GM12865 (cell line): ENCODE results near the gene ESF1.
A peak's percentile ranks its signal among the peaks of the same experiment; 100 is the strongest.

Source experiments
- DNase-seq: peaks from one replicate; pipeline ENCODE4 v3.0.0; 2010; ENCODE audit warnings: low read depth
- H3K4me3 ChIP-seq: 2 replicates; pipeline ENCODE4 v1.5.1; 2011; ENCODE audit warnings: mild to moderate bottlenecking, low read depth, low read length, control low read depth
- TF ChIP-seq, protein P1 (sequence below): IDR thresholded peaks from 2 replicates; pipeline ENCODE4 v1.5.1; 2011; ENCODE audit warnings: low read length, control low read depth, low read depth, inconsistent platforms; ENCODE audit not compliant: insufficient read depth; ENCODE audit errors: missing control alignments

The ESF1 gene

DNA sequence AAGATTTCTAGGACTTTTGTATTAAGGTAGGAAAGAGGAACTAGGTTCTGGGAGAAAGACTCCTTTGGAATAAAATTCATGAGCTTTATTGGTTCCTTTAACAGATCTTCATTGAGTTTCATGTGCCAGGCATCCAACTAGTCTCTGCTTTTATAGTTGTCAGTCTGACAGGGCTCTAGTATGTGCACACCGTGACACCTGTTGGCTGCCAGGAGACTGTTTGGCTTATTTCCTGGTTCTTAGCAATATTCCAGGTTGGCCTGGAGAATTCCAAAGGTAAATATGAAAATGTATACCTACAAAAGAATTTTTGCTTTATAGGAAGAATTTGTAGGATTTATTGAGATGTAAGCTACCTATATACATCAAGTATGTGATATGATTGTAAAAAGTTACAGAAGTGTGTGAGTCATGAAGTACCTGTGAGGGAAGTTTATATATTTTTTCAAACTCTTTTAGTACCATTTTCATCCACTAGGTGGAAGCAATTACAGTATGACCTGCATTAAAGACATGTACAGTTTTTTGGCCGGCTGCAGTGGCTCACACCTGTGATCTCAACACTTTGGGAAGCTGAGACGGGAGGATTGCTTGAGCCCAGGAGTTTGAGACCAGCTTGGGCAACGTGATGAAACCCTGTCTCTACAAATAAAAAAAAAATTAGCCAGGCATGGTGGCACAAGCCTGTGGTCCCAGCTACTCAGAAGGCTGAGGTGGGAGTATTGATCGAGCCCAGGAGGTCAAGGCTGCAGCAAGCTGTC lies 35.3 kb upstream of the ESF1 start:
- DNase-seq, result peak; percentile 63
- H3K4me3 ChIP-seq, result no peak overlapping the region
- TF ChIP-seq, protein P1, sequence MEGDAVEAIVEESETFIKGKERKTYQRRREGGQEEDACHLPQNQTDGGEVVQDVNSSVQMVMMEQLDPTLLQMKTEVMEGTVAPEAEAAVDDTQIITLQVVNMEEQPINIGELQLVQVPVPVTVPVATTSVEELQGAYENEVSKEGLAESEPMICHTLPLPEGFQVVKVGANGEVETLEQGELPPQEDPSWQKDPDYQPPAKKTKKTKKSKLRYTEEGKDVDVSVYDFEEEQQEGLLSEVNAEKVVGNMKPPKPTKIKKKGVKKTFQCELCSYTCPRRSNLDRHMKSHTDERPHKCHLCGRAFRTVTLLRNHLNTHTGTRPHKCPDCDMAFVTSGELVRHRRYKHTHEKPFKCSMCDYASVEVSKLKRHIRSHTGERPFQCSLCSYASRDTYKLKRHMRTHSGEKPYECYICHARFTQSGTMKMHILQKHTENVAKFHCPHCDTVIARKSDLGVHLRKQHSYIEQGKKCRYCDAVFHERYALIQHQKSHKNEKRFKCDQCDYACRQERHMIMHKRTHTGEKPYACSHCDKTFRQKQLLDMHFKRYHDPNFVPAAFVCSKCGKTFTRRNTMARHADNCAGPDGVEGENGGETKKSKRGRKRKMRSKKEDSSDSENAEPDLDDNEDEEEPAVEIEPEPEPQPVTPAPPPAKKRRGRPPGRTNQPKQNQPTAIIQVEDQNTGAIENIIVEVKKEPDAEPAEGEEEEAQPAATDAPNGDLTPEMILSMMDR, result peak; percentile 48

DNA sequence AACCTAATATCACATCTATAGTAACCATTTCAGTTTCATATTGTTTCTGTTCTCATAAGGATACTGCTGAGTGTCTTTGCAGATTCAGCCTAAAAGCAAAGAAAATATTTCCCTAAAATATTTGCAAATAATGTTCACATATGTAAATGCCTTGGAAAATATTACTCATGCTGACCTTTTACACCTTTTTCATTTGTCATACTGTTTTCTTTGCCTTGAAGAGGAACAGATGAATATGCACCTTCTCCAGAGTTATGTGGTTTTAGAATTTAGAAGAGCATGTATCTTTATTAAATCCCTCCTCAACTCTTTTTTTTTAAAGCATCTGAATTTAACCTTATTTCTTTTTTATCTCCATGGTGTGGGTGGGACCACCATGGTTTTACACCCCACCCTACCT lies 32.6 kb upstream of the ESF1 start:
- H3K4me3 ChIP-seq, result no peak overlapping the region
- DNase-seq, result no peak
- TF ChIP-seq, protein P1, result no peak

DNA sequence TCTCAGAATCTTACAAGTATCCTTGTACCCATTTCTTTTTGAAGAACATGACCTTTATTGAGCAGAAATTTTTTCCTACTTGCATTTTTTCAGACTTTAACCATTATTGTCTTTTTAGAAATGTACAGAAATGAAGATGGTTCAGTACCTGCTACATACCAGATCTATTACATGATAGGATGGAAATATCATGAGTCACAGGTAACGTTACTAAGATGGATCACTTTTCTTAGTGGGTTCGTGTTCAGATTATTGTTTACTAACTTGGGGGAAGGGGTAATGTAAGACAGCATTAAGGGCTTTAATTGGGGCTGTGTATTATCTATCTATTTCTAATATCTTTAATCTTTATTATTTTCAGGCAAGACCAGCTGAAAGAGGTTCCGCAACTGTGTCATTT lies 32.0 kb upstream of the ESF1 start:
- TF ChIP-seq, protein P1, result no peak
- DNase-seq, result no peak
- H3K4me3 ChIP-seq, result no peak overlapping the region

DNA sequence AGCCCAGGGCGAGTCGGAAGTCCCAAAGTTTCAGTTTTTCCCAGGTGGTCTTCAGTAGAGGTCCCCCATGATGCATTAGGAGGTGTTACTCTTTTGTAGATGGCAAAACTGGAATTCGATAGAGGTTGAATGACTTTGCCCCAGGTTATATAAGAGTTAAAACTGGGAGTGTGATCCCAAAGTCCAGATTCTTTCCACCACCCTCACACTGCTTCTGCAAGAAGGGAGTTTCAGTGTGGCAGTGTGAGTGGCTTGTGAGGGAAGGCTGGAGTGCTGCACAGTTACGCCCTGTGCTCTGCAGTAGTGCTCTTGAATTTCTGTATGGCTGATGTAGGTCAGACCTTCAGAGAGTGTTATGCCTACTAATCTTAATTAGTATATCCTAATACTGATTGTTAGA lies 30.0 kb upstream of the ESF1 start:
- TF ChIP-seq, protein P1, result no peak
- no peak overlapping the region for H3K4me3 ChIP-seq
- DNase-seq, result no peak

DNA sequence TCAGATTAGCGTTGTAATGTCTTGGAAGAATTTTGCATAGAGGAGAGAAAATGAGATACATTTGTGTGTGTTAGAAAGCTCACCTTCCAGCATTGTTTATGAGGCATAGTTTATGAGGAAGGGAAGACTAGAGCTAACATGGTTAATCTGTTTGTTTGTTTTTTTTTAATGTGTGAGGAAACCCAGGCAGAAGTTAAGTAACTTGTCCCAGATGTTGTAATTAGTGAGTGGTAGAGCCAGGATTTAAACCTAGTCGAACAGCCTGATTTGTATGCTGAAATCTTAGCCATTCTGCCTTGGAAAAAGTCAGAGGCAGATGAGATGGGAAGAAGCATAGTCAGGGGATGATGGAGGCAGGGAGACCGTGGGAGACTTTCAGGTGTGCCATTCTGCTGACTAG lies 29.2 kb upstream of the ESF1 start:
- H3K4me3 ChIP-seq, result no peak overlapping the region
- no peak for DNase-seq
- TF ChIP-seq, protein P1, result no peak

DNA sequence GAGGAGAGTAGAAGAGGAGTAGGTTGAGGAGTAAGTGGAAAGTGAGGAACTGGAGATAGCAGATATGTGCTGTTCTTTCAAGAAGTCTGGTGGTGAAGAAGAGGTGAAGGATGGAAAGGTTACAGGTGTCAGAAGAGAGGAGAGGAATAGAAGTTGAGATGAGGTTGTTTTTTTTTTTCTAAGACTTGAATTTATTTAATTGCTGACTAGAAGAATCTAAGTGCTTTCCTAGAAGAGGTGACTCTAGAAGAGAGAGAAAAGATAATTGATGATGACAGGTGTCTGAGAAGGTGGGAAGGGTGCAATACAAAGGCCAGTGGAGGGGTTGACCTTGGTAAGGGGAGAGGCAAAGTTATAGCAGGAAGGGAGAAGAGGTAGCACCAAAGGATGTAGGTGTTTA lies 25.7 kb upstream of the ESF1 start:
- H3K4me3 ChIP-seq, result no peak overlapping the region
- DNase-seq, result no peak
- TF ChIP-seq, protein P1, result no peak

DNA sequence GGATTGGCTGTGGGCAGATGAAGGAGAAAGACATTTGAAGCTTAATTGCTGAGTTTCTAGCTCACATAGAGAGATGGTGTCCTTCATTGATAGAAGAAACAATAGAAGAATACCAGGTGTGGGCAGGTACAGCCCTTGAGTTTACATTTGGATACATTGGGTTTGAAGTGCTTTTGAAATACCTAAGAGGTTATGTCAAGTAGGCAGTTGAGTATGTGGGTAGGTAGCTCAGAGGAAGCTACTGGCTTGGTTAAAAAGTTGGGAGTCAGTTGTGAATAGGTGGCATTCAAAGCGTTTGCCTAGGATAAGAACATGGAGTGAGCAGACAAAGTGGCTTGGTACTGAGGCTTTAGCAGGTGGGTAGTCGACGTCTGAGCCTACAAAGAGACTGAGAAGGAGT lies 25.1 kb upstream of the ESF1 start:
- no peak for DNase-seq
- TF ChIP-seq, protein P1, result no peak
- no peak overlapping the region for H3K4me3 ChIP-seq
